ENCODE results near the gene LRPAP1.

DNA sequence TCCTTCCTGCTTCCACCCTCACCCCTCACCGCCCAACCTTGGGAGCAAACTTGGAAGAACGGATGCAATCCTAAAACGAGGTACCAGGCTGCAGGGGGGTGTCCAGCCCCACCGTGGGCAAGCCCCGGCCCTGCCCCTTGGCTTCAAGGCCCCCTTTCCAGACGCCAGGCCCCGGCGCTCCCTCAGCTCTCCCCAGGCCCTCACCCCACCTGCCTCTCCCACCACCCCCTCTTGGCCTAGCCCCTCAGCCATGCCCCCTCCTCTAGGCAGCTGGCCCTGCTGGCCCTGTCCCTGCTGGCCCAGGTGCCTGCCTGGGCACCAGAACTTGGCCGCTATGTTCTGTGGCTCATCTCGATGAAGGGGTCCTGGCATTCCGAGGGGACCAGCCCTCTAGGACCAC, 33.8 kb downstream of the LRPAP1 start:
- TF ChIP-seq POLR2A (IDR thresholded peaks at IDR 0.05), result no peak
- TF ChIP-seq, protein P1, sequence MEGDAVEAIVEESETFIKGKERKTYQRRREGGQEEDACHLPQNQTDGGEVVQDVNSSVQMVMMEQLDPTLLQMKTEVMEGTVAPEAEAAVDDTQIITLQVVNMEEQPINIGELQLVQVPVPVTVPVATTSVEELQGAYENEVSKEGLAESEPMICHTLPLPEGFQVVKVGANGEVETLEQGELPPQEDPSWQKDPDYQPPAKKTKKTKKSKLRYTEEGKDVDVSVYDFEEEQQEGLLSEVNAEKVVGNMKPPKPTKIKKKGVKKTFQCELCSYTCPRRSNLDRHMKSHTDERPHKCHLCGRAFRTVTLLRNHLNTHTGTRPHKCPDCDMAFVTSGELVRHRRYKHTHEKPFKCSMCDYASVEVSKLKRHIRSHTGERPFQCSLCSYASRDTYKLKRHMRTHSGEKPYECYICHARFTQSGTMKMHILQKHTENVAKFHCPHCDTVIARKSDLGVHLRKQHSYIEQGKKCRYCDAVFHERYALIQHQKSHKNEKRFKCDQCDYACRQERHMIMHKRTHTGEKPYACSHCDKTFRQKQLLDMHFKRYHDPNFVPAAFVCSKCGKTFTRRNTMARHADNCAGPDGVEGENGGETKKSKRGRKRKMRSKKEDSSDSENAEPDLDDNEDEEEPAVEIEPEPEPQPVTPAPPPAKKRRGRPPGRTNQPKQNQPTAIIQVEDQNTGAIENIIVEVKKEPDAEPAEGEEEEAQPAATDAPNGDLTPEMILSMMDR (IDR thresholded peaks at IDR 0.05), result no peak
